HK-2 (cell line): Measurements from ENCODE around the gene RMRP.

Experiments
- DNase-seq: peaks from one replicate; pipeline ENCODE4 v3.0.0-alpha.2; 2018; ENCODE audit not compliant: unreplicated experiment

The RMRP gene

GRCh38 chr9:35657546-35658136 lies at the start of gene RMRP:
TSS of gene RMRP (minus strand) at chr9:35658019.
- peak; percentile 94 for DNase-seq

GRCh38 chr9:35706951-35707350 lies 49.1 kb upstream of the RMRP start:
- DNase-seq, result no peak

DNA sequence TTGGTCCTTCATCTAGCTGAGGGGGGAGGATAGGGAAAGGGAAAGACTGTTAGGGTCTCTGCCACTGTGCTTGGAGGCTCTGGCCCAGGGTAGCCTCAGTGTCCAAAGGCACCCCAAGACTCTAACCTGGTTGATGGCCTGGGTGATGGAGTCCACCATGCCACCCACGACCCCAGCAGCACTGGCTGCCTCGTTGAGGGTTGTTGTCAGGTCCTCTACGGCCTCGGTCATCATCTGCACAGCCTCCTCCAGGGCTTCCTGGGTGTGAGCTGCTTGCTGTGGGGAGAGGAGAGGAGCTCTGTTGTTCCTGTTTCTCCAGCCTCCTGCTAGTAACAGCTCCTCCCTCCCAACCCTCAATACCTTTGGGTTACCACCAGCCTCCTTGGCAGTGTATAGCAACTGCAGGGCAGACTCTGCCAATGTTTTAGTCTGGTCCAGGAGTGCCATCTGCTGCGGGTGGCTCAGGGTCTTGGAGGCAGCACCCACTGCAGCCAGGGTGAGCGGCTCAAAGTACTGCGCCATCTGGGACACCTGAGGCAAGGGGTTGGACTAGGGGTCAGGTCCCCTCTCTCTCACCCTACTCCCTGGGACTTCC lies 48.1 kb upstream of the RMRP start:
- no peak for DNase-seq

DNA sequence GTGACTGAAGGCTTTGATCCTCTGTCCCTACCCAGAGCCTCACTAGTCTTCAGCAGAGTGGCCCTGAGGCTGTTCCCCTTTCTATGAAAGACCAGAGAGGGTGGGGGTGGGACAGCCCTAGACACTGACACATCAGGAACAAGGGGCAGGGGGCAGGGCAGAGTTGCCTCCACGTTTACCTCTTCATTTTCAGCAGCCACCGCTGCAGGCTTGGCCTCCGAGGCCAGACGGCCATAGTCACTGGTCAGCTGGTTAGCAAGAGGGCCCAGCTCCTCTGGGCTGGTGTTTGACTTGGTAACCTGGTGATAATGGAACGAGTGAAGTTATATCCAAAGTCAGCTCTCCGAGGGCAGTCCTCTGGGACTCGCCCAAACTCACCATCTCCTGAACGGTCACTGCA lies 47.6 kb upstream of the RMRP start:
- no peak for DNase-seq

DNA sequence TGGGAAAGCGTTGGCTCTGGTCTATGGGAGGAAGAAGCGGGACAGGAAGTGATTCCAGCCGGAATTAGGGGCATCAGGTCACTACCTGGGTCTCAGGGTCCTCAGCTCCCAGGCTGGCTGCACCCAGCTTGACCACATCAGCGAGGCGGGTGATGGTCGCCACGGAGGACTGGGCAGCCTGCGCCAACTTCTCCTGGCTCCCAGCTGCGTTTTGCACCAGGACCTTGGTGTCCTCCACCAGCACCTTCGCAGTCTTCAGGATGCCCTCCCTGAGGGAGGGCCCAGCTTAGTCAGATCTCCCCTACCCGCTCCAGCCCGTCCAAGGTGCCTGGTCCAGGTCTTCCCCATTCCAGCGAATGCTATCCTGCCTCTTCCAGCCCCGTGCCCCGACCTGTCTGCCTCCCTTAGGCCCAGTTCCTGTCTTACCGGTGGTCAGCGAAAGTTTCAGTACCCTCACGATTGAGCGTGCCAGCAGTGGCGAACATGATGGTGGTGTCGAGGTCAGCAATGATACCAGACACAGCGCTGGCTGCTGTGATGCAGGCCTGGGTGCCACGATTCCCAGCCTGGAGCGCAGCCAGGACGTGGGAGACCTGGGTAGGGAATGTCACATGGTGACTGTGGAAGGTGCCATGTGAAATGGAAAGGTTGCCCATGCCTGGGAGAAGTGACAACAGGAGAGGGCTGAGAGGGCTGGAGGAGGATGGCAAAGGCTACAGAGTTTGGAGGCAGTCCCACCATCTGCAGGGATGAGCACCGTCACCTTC lies 46.3 kb upstream of the RMRP start:
- DNase-seq, result no peak

GRCh38 chr9:35702696-35703095 lies 44.9 kb upstream of the RMRP start:
- DNase-seq, result no peak

DNA sequence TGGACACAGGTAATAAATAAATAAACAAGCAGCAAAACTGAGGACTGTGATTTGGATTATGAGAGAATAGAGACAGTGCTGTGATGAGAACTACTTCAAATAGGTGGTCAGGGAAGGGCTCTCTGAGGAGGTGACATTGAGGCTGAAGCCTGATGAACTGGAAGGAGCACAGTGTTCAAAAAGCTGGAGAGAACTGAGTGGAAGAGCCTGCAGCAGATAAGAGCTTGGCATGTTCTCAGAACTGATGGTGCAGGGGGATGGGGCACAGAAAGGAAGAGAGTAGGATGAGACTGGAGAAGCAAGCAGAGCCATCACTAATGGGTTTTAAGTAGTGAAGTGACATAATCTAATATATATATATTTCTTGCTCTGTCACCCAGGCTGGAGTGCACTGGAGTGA lies 43.1 kb upstream of the RMRP start:
- DNase-seq, result no peak

DNA sequence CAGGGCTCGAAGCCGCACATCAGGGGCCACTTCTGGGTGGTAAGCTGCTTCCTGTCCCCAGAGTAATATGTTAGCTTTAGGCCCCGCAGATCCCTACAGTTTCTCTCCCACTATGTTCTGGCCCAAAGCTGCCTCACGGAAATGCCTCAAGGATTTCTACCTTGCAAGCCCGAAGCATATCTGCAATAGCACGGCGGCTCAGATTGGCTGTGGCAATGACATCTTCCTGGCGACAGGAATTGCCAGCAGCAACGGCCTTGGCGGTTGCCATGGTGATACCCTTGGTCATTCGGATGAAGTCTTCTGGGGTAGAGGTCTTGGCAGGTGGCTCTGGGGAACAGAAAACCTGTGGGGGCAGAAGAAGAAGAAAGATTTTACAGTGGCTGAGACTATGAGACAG lies 42.2 kb upstream of the RMRP start:
- no peak for DNase-seq

GRCh38 chr9:35698231-35698630 lies 40.4 kb upstream of the RMRP start:
- no peak for DNase-seq

DNA sequence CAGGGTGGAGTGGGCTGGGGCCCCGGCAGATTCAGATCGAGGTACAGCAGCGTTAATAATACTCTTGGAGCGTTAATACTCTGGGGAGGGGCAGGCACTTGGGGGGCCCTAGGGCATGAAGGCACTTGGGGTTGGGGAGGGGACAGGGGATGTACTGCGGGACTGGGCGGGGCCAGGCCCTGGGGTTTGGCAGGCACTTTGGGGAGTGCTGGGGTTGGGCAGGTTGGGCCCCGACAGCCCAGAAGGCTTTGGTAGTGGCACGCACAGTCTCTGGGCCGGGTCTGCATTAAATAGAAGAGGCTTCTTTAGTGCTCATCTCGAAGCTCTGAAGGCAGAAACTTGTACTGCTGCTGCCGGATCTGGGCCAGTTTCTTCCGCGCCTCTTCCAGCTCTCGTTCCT lies 39.7 kb upstream of the RMRP start:
- DNase-seq, result no peak

DNA sequence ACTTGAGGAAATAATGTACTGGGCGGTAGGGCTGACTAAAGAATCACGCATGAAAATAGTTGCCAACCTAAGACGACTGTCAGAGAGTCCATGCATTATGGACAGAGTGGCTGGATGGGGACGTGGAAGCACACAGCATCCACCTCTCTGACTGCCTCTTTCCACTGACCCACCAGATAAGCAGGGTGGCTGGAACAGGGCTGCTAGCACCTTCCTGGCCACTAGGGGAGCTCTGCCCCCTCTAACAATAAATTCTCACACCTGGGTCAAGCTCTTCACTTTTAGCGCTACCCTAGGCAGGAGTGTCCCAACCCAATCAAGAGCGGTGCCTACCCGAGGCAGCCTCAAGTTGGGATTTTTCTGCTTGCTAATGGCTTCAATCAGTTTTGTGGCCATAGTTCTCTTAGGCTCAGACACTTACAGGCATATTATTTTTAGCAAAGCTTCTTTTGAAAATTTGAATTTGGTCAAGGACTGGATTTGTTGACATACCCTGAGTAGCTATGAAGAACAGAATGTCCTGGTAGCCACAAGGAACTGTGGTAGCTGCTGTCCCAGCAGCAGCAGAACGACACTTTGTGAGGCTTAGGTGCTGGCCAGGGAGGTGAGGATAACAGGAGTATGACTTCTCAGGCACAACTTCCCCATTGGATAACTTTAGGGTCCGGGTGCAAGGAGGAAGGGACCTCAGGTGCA lies 38.8 kb upstream of the RMRP start:
- DNase-seq, result no peak

GRCh38 chr9:35695943-35696401 lies 38.2 kb upstream of the RMRP start:
- DNase-seq, result no peak

- no peak for DNase-seq
Observed at GRCh38 chr9:35691757-35692301, 34.0 kb upstream of the RMRP start.

GRCh38 chr9:35691334-35691650 lies 33.5 kb upstream of the RMRP start:
- DNase-seq, result no peak

DNA sequence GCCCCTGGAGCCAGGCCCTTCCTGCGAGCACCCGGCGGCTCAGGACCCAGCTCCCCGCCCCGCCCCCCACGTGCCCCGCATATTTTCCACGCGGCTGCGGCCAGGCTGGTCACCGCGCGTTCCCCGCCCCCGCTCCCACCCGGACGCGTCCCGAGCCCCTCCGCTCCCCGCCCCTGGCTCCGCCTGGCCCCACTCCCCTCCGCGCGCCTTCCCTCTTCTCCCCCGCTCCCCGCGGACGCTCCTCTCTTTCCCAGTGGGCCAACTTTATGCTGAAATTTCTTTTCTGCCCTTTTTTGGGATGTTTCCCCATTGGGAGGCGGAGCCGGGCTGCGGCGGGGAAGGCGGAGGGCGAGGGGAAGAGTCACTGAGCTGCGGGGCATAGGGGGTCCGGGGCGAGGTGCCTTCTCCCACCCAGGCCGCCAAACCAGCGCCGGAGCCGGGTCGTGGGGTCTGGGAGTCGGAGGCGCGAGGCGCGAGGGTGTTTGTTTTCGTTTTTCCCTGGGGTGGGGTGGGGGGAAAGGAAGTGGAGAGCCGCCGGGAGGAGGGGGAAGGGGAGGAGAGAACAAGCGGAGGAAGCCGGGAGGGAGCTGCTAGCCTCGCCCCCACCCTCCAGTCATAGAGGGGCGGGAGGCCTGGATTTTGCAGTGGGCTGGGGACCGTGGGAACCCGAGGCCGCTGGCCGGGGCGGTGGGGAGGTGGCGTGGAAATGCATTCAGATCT lies 33.0 kb upstream of the RMRP start:
- DNase-seq, result no peak

GRCh38 chr9:35690294-35690613 lies 32.4 kb upstream of the RMRP start:
- DNase-seq, result no peak

GRCh38 chr9:35689542-35690293 lies 31.9 kb upstream of the RMRP start, which contains the start of gene TPM2:
TSS of gene TPM2 (minus strand) at chr9:35689925. CDS start at chr9:35689817, 108 bp downstream.
- no peak for DNase-seq

DNA sequence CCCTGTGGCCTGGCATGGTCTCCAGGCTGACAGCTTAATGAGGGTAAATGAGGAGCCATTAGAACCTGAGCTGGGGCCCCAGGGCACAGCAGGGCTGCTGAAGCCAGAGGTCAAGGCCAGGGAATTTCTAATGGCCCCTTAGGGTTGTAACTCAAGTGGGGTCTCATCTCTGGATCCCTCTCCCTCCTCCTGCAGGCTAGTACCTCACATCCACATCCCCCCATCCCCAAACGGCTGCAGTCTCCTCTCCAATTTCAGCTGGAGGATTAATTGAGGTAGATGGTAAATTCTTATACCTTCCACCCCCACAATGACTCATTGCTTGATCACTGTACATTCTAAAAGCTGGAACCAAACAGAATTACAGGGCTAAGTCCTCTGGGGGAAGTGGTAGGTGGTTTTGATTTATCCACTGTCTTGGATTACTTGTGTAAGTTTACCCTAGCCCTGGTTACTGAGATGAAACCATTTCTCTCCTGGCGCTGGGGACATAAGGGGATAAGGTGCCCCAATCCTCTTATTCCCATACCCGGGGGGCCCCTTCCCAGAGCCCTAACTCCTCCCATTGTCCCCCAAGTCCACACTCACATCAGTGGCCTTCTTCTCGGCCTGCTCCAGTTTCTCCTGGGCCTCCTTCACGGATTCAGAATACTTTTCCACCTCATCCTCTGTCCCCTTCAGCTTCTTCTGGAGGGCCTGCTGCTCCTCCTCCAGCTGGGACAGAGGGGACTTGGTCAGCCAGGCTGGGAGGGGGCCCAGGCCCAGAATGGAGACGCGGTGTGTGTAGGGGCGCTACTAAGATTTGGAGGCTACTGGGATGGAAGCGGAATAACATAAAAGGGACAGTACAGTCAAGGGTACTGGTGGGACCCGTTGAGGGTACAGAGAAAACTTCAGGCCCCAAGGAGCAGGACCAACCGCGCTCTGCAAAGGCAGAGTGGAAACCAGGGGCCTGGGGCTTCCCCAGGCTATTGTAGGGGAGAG lies 31.0 kb upstream of the RMRP start:
- no peak for DNase-seq

GRCh38 chr9:35687972-35688557 lies 30.2 kb upstream of the RMRP start:
- DNase-seq, result no peak

DNA sequence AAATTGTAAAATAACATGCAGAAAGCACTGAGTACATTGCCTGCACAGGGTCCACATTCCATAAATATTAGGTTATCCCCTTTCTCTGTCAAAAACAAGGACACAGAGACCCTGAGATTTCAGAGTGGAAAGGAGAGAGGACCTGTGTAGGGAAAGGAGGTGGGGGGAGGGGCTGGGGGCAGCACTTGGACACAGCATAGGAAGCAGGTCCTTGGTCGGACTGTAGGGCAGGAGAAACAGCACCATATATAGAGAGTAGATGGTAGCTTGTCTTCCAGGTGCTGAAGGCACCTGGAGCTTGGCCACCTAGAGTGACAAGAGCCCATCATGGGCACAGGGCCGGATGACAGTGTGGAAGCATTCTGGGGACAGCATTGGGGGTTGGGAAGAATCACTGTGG lies 29.5 kb upstream of the RMRP start:
- no peak for DNase-seq
